BE2C (cell line): ENCODE data around the gene DNAJC4.

ENCODE experiments used
- DNase-seq: peaks from one replicate; pipeline ENCODE4 v3.0.0-alpha.2; 2020
- H3K27me3 ChIP-seq: fragments of 250-450 bp; sonication (Bioruptor Pico); 2 replicates; pipeline ENCODE4 v1.5.1; 2020; ENCODE audit warnings: mild to moderate bottlenecking
- H3K36me3 ChIP-seq: fragments of 250-450 bp; sonication (Bioruptor Pico); 2 replicates; pipeline ENCODE4 v1.5.1; 2020; ENCODE audit warnings: mild to moderate bottlenecking
- H3K4me1 ChIP-seq: fragments of 250-450 bp; sonication (Bioruptor Pico); 2 replicates; pipeline ENCODE4 v1.5.1; 2020
- H3K4me3 ChIP-seq: 2 replicates; pipeline ENCODE4 v1.5.1; 2011; ENCODE audit warnings: low read depth, low read length
- H3K9me3 ChIP-seq: fragments of 250-450 bp; sonication (Bioruptor Pico); 2 replicates; pipeline ENCODE4 v1.5.1; 2020
- CTCF ChIP-seq: IDR thresholded peaks from 2 replicates; pipeline ENCODE4 v1.5.1; 2012; ENCODE audit warnings: mild to moderate bottlenecking, low read depth, low read length

DNAJC4 gene

GRCh38 chr11:64239662-64240434 lies 9.5 kb downstream of the DNAJC4 start:
- no peak for TF ChIP-seq CTCF
- Histone ChIP-seq H3K36me3 (no peaks in the 10 kb centered on the region), H3K9me3 (no peaks in the 10 kb centered on the region), H3K4me3 (peak overlapping the region; percentile 69), H3K27me3 (no peaks in the 10 kb centered on the region), H3K4me1 (peaks cover 4% of the 10 kb centered on the region)
- DNase-seq, result no peak

GRCh38 chr11:64240435-64241240 lies 10.3 kb downstream of the DNAJC4 start, which contains the start of gene FKBP2:
TSS of gene FKBP2 (plus strand) at chr11:64241095. CDS start at chr11:64242388, 1,293 bp downstream.
- H3K4me1 ChIP-seq, result peaks cover 4% of the 10 kb centered on the region
- no peaks in the 10 kb centered on the region for H3K27me3 ChIP-seq
- peak within 1 kb of the TSS; percentile 69 for H3K4me3 ChIP-seq
- no peak for TF ChIP-seq CTCF
- no peaks in the 10 kb centered on the region for H3K36me3 ChIP-seq
- peak; percentile 94 for DNase-seq
- no peaks in the 10 kb centered on the region for H3K9me3 ChIP-seq

- Histone ChIP-seq H3K4me3 (peak overlapping the region; percentile 69), H3K4me1 (peaks cover 4% of the 10 kb centered on the region), H3K9me3 (no peaks in the 10 kb centered on the region), H3K27me3 (no peaks in the 10 kb centered on the region), H3K36me3 (no peaks in the 10 kb centered on the region)
- no peak for TF ChIP-seq CTCF
- DNase-seq, result no peak
Observed at GRCh38 chr11:64241241-64241490, 10.8 kb downstream of the DNAJC4 start.

- DNase-seq, result peak; percentile 97
- Histone ChIP-seq H3K27me3 (no peaks in the 10 kb centered on the region), H3K36me3 (no peaks in the 10 kb centered on the region), H3K4me3 (peak overlapping the region; percentile 69), H3K9me3 (no peaks in the 10 kb centered on the region), H3K4me1 (peaks cover 4% of the 10 kb centered on the region)
- no peak for TF ChIP-seq CTCF
Observed at GRCh38 chr11:64241491-64242374, 11.4 kb downstream of the DNAJC4 start.

- no peak for TF ChIP-seq CTCF
- Histone ChIP-seq H3K4me3 (no peak overlapping the region), H3K27me3 (no peaks in the 10 kb centered on the region), H3K4me1 (peaks cover 4% of the 10 kb centered on the region), H3K36me3 (no peaks in the 10 kb centered on the region), H3K9me3 (no peaks in the 10 kb centered on the region)
- no peak for DNase-seq
Observed at GRCh38 chr11:64243236-64243854, 13.0 kb downstream of the DNAJC4 start.
